HG03064 (cell line): ENCODE measurements around the gene ATP8A2.

ENCODE experiments used
- ATAC-seq: cut with Tn5 transposase; IDR thresholded peaks from one replicate; pipeline ENCODE4 v1.9.1; 2021; ENCODE audit warnings: low read depth; ENCODE audit not compliant: unreplicated experiment

The ATP8A2 gene

DNA sequence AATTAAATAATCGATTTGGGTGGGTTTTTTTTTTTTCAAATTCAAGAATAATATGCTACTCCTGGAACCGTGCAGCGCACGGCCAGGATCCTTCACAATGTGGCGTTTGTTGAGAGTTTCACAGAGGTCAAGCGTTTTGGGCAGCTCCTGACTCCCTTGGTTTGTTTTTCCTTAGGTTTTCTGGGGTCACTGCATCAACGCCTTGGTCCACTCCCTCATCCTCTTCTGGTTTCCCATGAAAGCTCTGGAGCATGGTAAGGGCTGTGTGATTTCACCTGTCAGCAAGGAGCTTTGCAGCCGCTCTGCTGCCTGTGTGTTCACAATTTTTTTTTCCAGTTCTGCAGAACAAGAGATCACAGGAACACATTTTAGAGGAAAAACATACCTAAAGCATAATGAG, 467.6 kb downstream of the ATP8A2 start:
- no peak for ATAC-seq

GRCh38 chr13:25840261-25840660, 468.5 kb downstream of the ATP8A2 start:
- ATAC-seq: no peak

- no peak for ATAC-seq
Measured at GRCh38 chr13:25840931-25841330, 469.2 kb downstream of the ATP8A2 start.

GRCh38 chr13:25843692-25844091, 471.9 kb downstream of the ATP8A2 start:
- no peak for ATAC-seq

GRCh38 chr13:25844559-25845434, 473.0 kb downstream of the ATP8A2 start:
- no peak for ATAC-seq

GRCh38 chr13:25846222-25846984, 474.6 kb downstream of the ATP8A2 start:
- no peak for ATAC-seq

GRCh38 chr13:25847145-25847544, 475.4 kb downstream of the ATP8A2 start:
- ATAC-seq: peak; percentile 85

GRCh38 chr13:25847635-25848626, 476.2 kb downstream of the ATP8A2 start:
- ATAC-seq: no peak

- ATAC-seq: no peak
Measured at GRCh38 chr13:25848812-25849745, 477.3 kb downstream of the ATP8A2 start.

- no peak for ATAC-seq
Measured at GRCh38 chr13:25857830-25858229, 486.1 kb downstream of the ATP8A2 start.

DNA sequence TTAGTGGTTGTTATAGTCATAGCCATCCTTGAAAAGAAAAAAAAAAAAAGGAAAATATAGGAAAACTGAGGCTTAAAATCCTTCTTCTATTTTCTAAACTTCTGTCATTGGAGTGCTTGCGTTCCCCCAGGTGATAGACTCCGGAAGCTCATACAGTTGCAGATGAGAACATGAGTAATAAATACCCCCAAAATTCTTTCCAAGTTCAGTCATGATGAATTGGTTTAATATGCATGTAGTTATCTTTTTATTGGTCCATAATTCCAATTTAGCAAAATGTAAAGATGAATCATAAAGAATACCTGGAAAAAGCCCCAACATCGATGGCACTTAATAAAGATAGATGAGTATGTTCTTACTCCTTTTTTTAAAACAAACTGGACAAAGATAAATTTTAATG, 487.8 kb downstream of the ATP8A2 start:
- no peak for ATAC-seq

DNA sequence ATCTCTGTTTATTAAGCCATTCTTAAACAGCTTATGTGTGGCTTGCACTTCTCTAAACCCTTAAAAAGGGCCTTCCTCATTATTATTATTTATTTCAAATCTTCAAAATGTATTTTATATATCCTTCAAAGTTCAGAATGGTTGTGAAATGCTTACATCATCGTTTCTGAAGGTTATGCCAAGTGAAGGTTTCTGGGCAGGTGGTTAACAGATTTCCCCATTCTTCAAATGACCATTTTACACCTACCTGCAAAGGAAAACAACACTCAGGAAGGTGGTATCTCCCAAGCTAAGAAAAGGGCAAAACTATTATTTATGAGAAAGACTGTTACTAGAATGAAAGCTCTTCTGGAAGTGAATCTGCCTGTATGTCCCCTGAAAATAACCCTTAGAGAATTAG, 488.5 kb downstream of the ATP8A2 start:
- no peak for ATAC-seq

GRCh38 chr13:25860862-25861261, 489.1 kb downstream of the ATP8A2 start:
- ATAC-seq: no peak

DNA sequence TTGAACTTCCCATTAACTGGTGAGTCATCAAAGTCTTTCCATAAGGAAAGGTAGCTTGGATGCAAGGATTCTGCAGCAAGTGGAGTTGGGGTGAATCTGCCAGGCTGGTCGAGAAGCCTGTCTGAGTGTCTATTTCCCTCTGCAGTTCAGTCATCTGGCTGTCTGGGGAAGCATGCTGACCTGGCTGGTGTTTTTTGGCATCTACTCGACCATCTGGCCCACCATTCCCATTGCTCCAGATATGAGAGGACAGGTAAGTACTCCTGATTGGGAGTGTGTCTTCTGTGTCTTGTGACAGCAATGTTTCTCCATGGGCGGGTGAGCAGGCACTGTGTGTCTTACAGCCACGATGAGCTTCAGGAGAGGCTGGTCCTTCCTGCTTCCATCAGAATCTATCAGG, 490.4 kb downstream of the ATP8A2 start:
- no peak for ATAC-seq

DNA sequence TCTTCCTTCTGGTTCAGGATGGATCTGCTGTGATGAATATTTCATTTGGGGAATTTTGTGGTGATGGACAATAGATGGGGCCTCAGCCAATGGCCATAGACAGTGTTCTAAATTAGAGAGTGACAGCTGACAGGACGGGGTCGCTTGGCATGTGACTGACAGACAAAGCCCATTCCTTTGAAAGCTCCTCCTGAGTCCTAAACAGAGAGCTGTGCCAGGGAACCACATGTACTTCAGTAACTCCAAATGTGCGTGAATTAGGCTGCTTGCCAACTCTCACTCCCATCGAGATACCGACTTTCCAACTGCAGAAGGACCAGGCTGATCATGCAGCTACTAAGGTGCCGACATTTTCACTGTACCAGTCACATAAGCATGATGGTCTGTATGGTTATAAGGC, 492.3 kb downstream of the ATP8A2 start:
- ATAC-seq: no peak

DNA sequence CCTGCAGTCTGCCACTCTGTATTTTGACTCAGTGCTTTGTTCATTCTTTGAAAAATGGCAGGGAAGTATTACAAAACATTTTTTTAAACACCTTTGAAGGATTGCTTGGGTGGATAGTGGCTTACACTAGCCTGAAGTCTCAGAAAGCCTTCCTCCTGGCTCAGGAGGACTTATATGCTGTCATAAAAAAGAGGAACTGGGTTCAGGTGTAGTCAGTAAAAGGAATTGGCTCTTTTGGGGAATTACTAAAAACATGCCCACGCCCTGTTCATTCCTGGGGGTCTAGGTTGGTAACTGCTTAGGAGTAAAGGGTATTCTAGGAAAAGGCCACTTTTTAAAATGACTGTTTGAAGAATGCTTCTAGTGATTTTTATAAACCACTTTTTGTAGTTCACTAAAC, 493.2 kb downstream of the ATP8A2 start:
- ATAC-seq: no peak

DNA sequence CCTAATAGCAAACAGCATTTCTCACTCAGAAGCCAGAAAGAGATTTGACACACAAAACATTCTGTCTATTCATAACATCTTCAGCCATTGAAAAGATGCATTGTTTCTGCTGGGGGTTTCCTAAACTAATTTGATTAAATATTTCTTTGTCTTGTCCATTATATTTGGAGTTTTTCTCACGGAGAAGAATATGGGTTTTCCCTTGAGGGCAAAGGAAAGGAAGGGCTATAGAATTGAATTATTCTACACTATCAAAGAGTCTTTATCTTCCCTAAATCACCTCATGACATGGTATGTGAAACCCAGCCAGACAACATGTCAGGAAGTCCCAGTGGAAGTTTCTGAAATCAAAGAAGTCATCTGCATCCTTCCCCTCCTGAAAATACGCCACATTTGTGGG, 493.6 kb downstream of the ATP8A2 start:
- no peak for ATAC-seq

GRCh38 chr13:25867038-25867437, 495.3 kb downstream of the ATP8A2 start:
- ATAC-seq: no peak

DNA sequence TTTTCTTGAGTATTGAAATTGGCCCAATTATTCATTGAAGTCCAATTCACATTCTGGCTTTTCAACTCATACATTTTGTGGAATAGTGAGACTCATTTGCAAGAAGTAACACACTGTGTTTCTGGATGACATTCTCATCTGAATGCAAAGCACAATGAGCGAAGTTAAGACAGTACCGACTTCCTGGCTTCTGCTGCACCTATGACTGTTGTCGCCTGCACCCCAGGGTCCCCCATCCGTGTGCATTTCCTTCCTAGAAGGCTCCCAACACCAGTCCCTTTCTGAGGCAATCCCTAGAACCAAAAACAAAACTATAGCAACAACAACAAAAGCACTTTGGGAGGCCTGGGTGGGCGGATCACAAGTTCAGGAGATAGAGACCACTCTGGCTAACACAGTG, 496.7 kb downstream of the ATP8A2 start:
- no peak for ATAC-seq

DNA sequence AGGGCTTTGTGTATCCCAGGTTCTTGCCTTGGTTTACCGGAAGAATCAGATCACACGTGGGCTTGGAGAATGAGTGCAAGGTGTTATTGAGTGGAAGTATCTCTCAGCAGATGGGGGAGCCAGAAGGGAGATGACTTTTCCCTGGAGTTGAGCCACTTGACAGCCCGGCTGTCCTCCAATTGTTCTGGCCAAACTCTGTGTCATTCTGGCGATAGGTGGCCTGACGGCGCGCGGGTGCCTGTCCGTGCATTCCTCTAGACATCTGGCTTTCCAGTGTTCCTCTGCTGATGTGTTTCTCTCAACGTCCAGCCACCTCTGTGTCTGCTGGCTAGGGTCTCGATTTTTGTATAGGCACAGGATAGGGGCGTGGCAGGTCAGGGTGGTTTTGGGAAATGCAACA, 498.2 kb downstream of the ATP8A2 start:
- ATAC-seq: no peak
